ENCODE data around the gene INPP4B. TPM values are rescaled to one million over a fixed set of nuclear protein-coding genes. Genes with fewer than 3 reads are reported as not detected.

Gene INPP4B
- total and polyA plus RNA-seq, 7 donors, result 1.5 to 16.8 (median 9.5) TPM

GRCh38 chr4:142095886-142096605, 750.1 kb downstream of the INPP4B start:
- Histone ChIP-seq H3K27ac (no peak overlapping the region), H3K27me3 (ENCODE audit: insufficient read depth in 3 of 3, low read length in 2 of 3) (no peaks in the 10 kb centered on the region), H3K4me1 (no peaks in the 10 kb centered on the region), H3K9me3 (no peaks in the 10 kb centered on the region), H3K36me3 (ENCODE audit: insufficient read depth in 1 of 2, low read depth in 1 of 2) (no peaks in the 10 kb centered on the region), H3K4me3 (no peak overlapping the region)
- TF ChIP-seq CTCF (IDR thresholded peaks at IDR 0.05), result no peak
- no peak for DNase-seq
- peak; percentile 55 to 89 (median 72) for ATAC-seq
- intact Hi-C loops (cut with DNase I), result no loop called here
- WGBS, 3 donors, result 68 to 71% (median 68%) methylated on average over 3 of the region's 3 CpGs

GRCh38 chr4:142092941-142093340, 753.2 kb downstream of the INPP4B start:
- no peak for DNase-seq
- no peak overlapping the region for H3K27ac ChIP-seq
- WGBS, 3 donors, result 92 to 100% (median 93%) methylated on average over 1 of the region's 1 CpG

GRCh38 chr4:142091691-142092182, 754.4 kb downstream of the INPP4B start:
- no peak for TF ChIP-seq CTCF (IDR thresholded peaks at IDR 0.05)
- Histone ChIP-seq H3K27ac (peak overlapping the region; percentile 66), H3K4me3 (no peak overlapping the region), H3K4me1 (no peaks in the 10 kb centered on the region), H3K36me3 (ENCODE audit: insufficient read depth in 1 of 2, low read depth in 1 of 2) (no peaks in the 10 kb centered on the region), H3K27me3 (ENCODE audit: insufficient read depth in 3 of 3, low read length in 2 of 3) (no peaks in the 10 kb centered on the region), H3K9me3 (no peaks in the 10 kb centered on the region)
- no peak for DNase-seq
- peak; percentile 20 to 47 (median 35) for ATAC-seq
- intact Hi-C loops (cut with DNase I), result no loop called here
- 22 to 42% (median 26%) methylated on average over 4 of the region's 4 CpGs for WGBS, 3 donors

More at GRCh38 chr4:142092941-142093340, 753.2 kb downstream of the INPP4B start:
- intact Hi-C loops (cut with DNase I), result no loop called here
- no peaks in the 10 kb centered on the region for H3K4me1 ChIP-seq
- no peak overlapping the region for H3K4me3 ChIP-seq
- H3K9me3 ChIP-seq, result no peaks in the 10 kb centered on the region
- no peaks in the 10 kb centered on the region for H3K36me3 ChIP-seq (ENCODE audit: insufficient read depth in 1 of 2, low read depth in 1 of 2)
- no peak for ATAC-seq
- no peaks in the 10 kb centered on the region for H3K27me3 ChIP-seq (ENCODE audit: insufficient read depth in 3 of 3, low read length in 2 of 3)
- TF ChIP-seq CTCF (IDR thresholded peaks at IDR 0.05), result no peak

- DNase-seq (no peak), ATAC-seq (peak; percentile 29 to 70 (median 50))
- Histone ChIP-seq H3K4me1 (no peaks in the 10 kb centered on the region), H3K27me3 (ENCODE audit: insufficient read depth in 3 of 3, low read length in 2 of 3) (no peaks in the 10 kb centered on the region), H3K27ac (peak overlapping the region; percentile 66), H3K36me3 (ENCODE audit: insufficient read depth in 1 of 2, low read depth in 1 of 2) (no peaks in the 10 kb centered on the region), H3K4me3 (no peak overlapping the region), H3K9me3 (no peaks in the 10 kb centered on the region)
- 35 to 49% (median 40%) methylated on average over 4 of the region's 4 CpGs for WGBS, 3 donors
- no peak for TF ChIP-seq CTCF (IDR thresholded peaks at IDR 0.05)
- intact Hi-C loops (cut with DNase I), result no loop called here
These were observed 755.0 kb downstream of the INPP4B start for GRCh38 chr4:142091085-142091513.

Measured in psoas muscle (tissue), 8 donors.